ENCODE measurements around the gene TMEM59L. TPM values are rescaled to one million over a fixed set of nuclear protein-coding genes. Genes with fewer than 3 reads are reported as not detected.

Gene TMEM59L
- total and polyA plus RNA-seq, 9 of the 15 experiments (the other 6 are each of a cell fraction or from before 2014, with no cell fraction given) = 0.37 TPM; not detected in 8

DNA sequence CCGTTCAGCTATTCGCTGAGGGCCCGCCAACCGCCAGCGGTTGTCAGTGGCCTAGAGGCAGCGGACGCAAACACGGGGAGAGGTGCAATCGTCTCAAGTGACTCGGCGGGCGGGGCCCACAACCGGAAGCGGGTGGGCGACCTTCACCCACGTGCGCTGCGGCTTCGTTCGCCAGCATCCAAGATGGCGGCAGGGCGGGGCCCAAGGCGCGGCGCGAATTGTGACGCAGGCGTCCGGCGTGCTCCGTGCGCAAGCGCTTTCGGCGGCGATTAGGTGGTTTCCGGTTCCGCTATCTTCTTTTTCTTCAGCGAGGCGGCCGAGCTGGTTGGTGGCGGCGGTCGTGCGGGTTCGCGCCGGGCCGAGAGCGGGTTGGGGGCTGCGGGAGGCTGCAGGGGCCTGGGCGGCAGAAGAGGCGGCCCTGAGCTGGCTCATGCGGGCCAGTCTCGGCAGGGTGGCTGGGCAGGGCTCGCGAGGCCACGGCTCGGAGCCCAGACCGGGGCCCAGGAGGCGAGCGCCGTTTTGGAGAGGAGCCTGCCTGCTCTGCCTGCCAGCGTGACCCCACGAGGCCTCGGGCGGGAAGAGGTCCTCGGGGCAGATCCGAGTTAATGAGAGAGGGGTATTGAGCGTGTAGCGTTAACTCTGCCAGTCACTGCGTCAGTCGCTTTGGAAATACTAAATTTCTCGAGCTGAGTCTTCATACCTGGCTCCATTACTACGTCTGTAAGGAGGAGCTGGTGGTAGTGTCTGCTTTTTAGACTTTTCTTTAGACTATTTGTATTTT, 40.9 kb upstream of the TMEM59L start, which contains the start of gene UBA52:
Gene UBA52 (plus strand): TSS at position 294 of the 781 bp plus-strand sequence. CDS start 1,444 bp downstream, outside the sequence.
- no TSS peak for BruUV-seq (replicated peaks)
- Histone ChIP-seq H3K4me2 (ENCODE audit: insufficient read depth, low read length) (peak within 1 kb of the TSS; percentile 99), H3K4me1 (replicated peaks in 1 of 2; ENCODE audit: control insufficient read depth in 2 of 2, insufficient read depth in 2 of 2, low read length in 2 of 2) (peaks cover 12 to 42% of the 10 kb centered on the region in 2 experiments; a peak in 4 of 5 replicates), H3K9me3 (replicated peaks; ENCODE audit: control insufficient read depth, insufficient read depth, low read depth, low read length) (no peaks in the 10 kb centered on the region), H2AFZ (ENCODE audit: low read depth, low read length) (peak within 1 kb of the TSS; percentile 77), H3K9me1 (ENCODE audit: control insufficient read depth, insufficient read depth, low read length) (peaks cover 7% of the 10 kb centered on the region), H3K79me2 (ENCODE audit: control insufficient read depth, insufficient read depth, low read length) (peaks cover 30% of the 10 kb centered on the region), H4K20me1 (replicated peaks; ENCODE audit: control insufficient read depth, insufficient read depth, low read length) (peaks cover 14% of the 10 kb centered on the region), H3K9ac (ENCODE audit: insufficient read depth in 1 of 2, low read depth in 2 of 2, low read length in 2 of 2) (peak within 1 kb of the TSS; percentile 99 to 100), H3K27me3 (ENCODE audit: control insufficient read depth in 2 of 2, insufficient read depth in 2 of 2, low read length in 2 of 2) (no peaks in the 10 kb centered on the region; a peak in 1 of 5 replicates), H3K27ac (ENCODE audit: extremely low read depth, low read depth, low read length) (peak within 1 kb of the TSS; percentile 90), H3K4me3 (peak within 1 kb of the TSS; percentile 99), H3K36me3 (ENCODE audit: control insufficient read depth, insufficient read depth, low read length) (peaks cover 80% of the 10 kb centered on the region)
- ChIA-PET CTCF (ENCODE audit: low intra/inter-chr PET ratio) (no interaction called here), POLR2A (interaction anchor here (0.6 to 5.7 kb wide), 16 partner anchors 9 to 290 kb away, joined by 3 to 49 read pairs (median 4); partner anchors contain the start of genes FKBP8, JUND, KXD1 and REX1BD)
- FAIRE-seq (peak; percentile 91), DNase-seq (ENCODE audit: extremely low read depth in 1 of 4, low spot score in 3 of 4) (peak; percentile 90 to 99 (median 92)), ATAC-seq (peak; percentile 98)
- WGBS (ENCODE audit: insufficient coverage, low coverage, missing lambda C conversion rate) = 2% methylated on average over 47 of the region's 75 CpGs
- in situ Hi-C loops (cut with MboI) = no loop called here
- intact Hi-C loops (cut with micrococcal nuclease) = loop anchor here (1.0 to 5.0 kb wide), 4 partner anchors 17 to 101 kb away; partner anchors contain the start of genes ELL and REX1BD
- TF ChIP-seq, protein P1, sequence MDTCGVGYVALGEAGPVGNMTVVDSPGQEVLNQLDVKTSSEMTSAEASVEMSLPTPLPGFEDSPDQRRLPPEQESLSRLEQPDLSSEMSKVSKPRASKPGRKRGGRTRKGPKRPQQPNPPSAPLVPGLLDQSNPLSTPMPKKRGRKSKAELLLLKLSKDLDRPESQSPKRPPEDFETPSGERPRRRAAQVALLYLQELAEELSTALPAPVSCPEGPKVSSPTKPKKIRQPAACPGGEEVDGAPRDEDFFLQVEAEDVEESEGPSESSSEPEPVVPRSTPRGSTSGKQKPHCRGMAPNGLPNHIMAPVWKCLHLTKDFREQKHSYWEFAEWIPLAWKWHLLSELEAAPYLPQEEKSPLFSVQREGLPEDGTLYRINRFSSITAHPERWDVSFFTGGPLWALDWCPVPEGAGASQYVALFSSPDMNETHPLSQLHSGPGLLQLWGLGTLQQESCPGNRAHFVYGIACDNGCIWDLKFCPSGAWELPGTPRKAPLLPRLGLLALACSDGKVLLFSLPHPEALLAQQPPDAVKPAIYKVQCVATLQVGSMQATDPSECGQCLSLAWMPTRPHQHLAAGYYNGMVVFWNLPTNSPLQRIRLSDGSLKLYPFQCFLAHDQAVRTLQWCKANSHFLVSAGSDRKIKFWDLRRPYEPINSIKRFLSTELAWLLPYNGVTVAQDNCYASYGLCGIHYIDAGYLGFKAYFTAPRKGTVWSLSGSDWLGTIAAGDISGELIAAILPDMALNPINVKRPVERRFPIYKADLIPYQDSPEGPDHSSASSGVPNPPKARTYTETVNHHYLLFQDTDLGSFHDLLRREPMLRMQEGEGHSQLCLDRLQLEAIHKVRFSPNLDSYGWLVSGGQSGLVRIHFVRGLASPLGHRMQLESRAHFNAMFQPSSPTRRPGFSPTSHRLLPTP (IDR thresholded peaks at IDR 0.05; ENCODE audit: borderline replicate concordance, extremely low read depth, insufficient read length) = no peak
- TF ChIP-seq TBL1XR1 (IDR thresholded peaks at IDR 0.05; ENCODE audit: low read length in 2 of 2) = peak in 1 of 2 experiments; percentile 80; a peak in 2 of 4 replicates
- no peak for TF ChIP-seq DPF2 (IDR thresholded peaks at IDR 0.05)
- 0 out of 2 replicates have a peak, but pooled peaks have one; percentile 36 for TF ChIP-seq MTA3 (IDR thresholded peaks at IDR 0.05; ENCODE audit: borderline replicate concordance)
- TF ChIP-seq ZNF384 (IDR thresholded peaks at IDR 0.05; ENCODE audit: low read depth, low read length) = peak; percentile 17; the same call in 1 of the 2 replicates
- TF ChIP-seq FOXP1 (CRISPR knock-in tag; IDR thresholded peaks at IDR 0.05) = peak; percentile 96
- 0 out of 4 replicates have a peak, but pooled peaks of 1 of the 2 experiments have one; percentile 22 for TF ChIP-seq CSDE1 (IDR thresholded peaks at IDR 0.05)
- no peak for TF ChIP-seq NFE2L1 (tag; IDR thresholded peaks at IDR 0.05; ENCODE audit: borderline replicate concordance, low read depth)
- peak; percentile 89 for TF ChIP-seq POLR2H (tag; IDR thresholded peaks at IDR 0.05; ENCODE audit: low read depth)
- TF ChIP-seq, protein P2, sequence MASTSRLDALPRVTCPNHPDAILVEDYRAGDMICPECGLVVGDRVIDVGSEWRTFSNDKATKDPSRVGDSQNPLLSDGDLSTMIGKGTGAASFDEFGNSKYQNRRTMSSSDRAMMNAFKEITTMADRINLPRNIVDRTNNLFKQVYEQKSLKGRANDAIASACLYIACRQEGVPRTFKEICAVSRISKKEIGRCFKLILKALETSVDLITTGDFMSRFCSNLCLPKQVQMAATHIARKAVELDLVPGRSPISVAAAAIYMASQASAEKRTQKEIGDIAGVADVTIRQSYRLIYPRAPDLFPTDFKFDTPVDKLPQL (IDR thresholded peaks at IDR 0.05; ENCODE audit: extremely low read depth, insufficient read length) = no peak
- peak; percentile 90 for TF ChIP-seq TBP (optimal IDR thresholded peaks at IDR 0.05; ENCODE audit: low read depth, low read length)
- TF ChIP-seq CBX3 (IDR thresholded peaks at IDR 0.05; ENCODE audit: borderline replicate concordance in 1 of 2, low read length in 2 of 2) = peak in 1 of 2 experiments; percentile 77; a peak in 1 of 3 replicates
- peak; percentile 88 for TF ChIP-seq PRPF4 (IDR thresholded peaks at IDR 0.05; ENCODE audit: insufficient read depth, low read depth, low read length, poor library complexity, severe bottlenecking)
- peak; percentile 90 for TF ChIP-seq ZFX (CRISPR knock-in tag; IDR thresholded peaks at IDR 0.05)
- TF ChIP-seq KLF1 (tag; IDR thresholded peaks at IDR 0.05) = peak; percentile 97
- TF ChIP-seq, protein P3, sequence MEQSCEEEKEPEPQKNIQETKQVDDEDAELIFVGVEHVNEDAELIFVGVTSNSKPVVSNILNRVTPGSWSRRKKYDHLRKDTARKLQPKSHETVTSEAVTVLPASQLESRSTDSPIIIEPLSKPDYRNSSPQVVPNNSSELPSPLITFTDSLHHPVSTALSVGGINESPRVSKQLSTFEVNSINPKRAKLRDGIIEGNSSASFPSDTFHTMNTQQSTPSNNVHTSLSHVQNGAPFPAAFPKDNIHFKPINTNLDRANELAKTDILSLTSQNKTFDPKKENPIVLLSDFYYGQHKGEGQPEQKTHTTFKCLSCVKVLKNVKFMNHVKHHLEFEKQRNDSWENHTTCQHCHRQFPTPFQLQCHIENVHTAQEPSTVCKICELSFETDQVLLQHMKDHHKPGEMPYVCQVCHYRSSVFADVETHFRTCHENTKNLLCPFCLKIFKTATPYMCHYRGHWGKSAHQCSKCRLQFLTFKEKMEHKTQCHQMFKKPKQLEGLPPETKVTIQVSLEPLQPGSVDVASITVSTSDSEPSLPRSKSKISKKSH (CRISPR knock-in tag; IDR thresholded peaks at IDR 0.05) = no peak
